Retinal pigment epithelial cell (primary cell): ENCODE data around the gene FAM83B.
A peak's percentile ranks its signal among the peaks of the same experiment; 100 is the strongest.

ENCODE experiments used
- DNase-seq: peaks from one replicate; pipeline ENCODE4 v3.0.0-alpha.2; 2010; ENCODE audit warnings: low read depth
- H3K4me3 ChIP-seq: 2 replicates; pipeline ENCODE4 v1.5.1; 2011; ENCODE audit warnings: mild to moderate bottlenecking, low read length, control low read depth, moderate library complexity
- CTCF ChIP-seq: conservative IDR thresholded peaks from 2 replicates; pipeline ENCODE4 v1.5.1; 2011; ENCODE audit warnings: low read depth, low read length, control low read depth, inconsistent platforms

The FAM83B gene

GRCh38 chr6:54846857-54847674, 495 bp downstream of the FAM83B start:
- TF ChIP-seq CTCF, result no peak
- peak overlapping the region; percentile 74 for H3K4me3 ChIP-seq
- DNase-seq, result no peak

DNA sequence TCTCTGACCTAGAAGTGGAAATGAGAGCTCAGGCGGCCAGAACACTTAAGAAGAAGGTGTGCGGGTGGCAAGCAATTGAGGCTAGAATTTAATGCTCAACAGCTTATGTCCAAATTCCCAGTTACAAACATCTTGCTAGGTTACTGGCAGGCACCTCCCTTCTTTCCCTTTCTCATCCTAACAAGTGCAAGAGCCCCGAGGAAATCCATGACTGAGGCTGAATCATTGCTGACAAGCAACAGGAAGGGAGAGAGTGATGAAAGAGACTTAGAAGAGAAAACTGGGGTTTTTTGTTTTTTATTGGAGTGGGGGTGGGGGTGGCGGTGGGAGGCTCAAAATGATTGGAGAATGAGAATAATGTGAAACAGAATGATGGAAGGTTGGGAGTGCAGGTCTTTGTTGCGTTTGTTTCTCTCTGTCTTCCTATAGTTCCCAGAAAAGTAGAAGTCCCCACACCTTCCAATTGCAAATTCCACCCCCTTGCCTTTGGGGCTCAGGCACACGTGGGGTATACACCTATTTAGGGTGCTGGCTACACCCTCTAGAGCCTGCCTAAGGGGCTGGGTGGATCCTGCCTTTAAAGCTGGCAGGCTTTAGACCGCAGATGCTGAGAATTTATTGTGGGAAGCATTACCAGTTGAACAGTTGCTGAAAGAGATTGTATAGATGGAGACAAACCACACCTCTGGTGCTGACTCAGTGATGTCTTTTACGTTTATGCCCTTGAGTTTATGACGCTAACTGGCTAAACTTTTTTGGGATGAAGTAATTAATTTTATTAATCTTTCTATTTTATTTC, 1.4 kb downstream of the FAM83B start:
- peak overlapping the region; percentile 74 for H3K4me3 ChIP-seq
- no peak for DNase-seq
- no peak for TF ChIP-seq CTCF

DNA sequence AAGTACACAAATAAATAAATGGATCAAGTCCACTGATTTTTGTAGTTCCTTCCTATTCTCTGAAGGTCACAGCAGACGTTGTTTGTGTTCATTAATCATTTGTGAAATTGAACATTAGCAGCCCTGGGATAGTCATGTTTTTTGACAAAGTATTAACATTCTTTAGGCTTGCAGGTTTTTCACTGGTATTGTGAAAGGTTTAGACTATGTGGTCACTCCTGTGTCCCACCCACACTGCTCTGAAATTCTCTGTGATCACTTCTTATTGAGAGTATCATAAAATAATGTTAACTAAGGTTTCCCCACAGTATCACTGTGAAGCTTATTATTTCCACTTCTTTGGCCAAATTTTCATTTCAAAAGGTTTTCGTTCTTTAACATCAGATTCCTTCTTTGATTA, 3.5 kb downstream of the FAM83B start:
- H3K4me3 ChIP-seq, result no peak overlapping the region
- no peak for DNase-seq
- TF ChIP-seq CTCF, result no peak

GRCh38 chr6:54856129-54856528, 9.6 kb downstream of the FAM83B start:
- no peak for TF ChIP-seq CTCF
- DNase-seq, result no peak

DNA sequence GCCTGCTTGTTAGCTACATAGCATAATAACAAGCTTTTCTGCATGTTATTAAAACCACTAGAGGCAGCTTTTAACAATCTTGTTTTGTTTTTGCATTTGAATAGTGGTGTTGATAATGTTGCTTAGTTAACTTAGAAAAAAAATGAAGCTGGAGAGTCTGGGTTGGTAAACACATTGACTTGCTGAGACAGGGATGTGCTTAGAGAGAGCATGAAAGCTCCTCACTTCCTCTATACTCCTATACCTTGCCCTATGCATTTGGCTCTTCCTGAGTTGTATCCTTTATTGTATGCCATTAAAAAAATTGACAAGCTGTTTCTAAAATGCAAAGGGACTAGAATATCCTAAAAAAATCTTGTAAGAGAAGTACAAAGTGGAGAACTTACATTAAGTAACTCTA, 13.6 kb downstream of the FAM83B start:
- TF ChIP-seq CTCF, result no peak
- H3K4me3 ChIP-seq, result no peak overlapping the region
- DNase-seq, result no peak

More at GRCh38 chr6:54856129-54856528, 9.6 kb downstream of the FAM83B start:
- H3K4me3 ChIP-seq, result no peak overlapping the region

- no peak for TF ChIP-seq CTCF
- no peak overlapping the region for H3K4me3 ChIP-seq
- no peak for DNase-seq
Measured at GRCh38 chr6:54860739-54861138, 14.2 kb downstream of the FAM83B start.
